MM.1S (cell line): Measurements from ENCODE around the gene VEZF1.
A peak's percentile ranks its signal among the peaks of the same experiment; 100 is the strongest.

Source experiments
- DNase-seq: peaks from one replicate; pipeline ENCODE4 v3.0.0-alpha.2; 2015
- H2AFZ ChIP-seq: fragments of 300-600 bp; sonication (generic); 2 replicates; pipeline ENCODE4 v1.6.0; 2016; ENCODE audit warnings: antibody characterized with exemption, low read length
- H3F3A ChIP-seq: fragments of 300-600 bp; sonication (generic); 2 replicates; pipeline ENCODE4 v1.6.1; 2016; ENCODE audit warnings: mild to moderate bottlenecking, antibody characterized with exemption, low read length, moderate library complexity, mixed read lengths; ENCODE audit not compliant: insufficient read depth
- H3K27ac ChIP-seq: fragments of 300-600 bp; sonication (generic); 2 replicates; pipeline ENCODE4 v1.5.1; 2016; ENCODE audit warnings: mild to moderate bottlenecking, low read length
- H3K27me3 ChIP-seq: fragments of 300-600 bp; sonication (generic); replicated peaks from 2 replicates; pipeline ENCODE4 v1.6.0; 2016; ENCODE audit warnings: low read length; ENCODE audit not compliant: insufficient read depth
- H3K36me3 ChIP-seq: fragments of 300-600 bp; sonication (generic); replicated peaks from 2 replicates; pipeline ENCODE4 v1.6.1; 2016; ENCODE audit warnings: mild to moderate bottlenecking, low read length, mixed read lengths; ENCODE audit not compliant: insufficient read depth
- H3K4me1 ChIP-seq: fragments of 300-600 bp; sonication (generic); 2 replicates; pipeline ENCODE4 v1.6.1; 2016; ENCODE audit warnings: low read length, mixed read lengths
- H3K4me2 ChIP-seq: fragments of 300-600 bp; sonication (generic); 2 replicates; pipeline ENCODE4 v1.6.0; 2016; ENCODE audit warnings: low read depth, low read length
- H3K4me3 ChIP-seq: fragments of 300-600 bp; sonication (generic); 2 replicates; pipeline ENCODE4 v1.5.1; 2016; ENCODE audit warnings: low read length, mixed read lengths
- H3K79me2 ChIP-seq: fragments of 300-600 bp; sonication (generic); 2 replicates; pipeline ENCODE4 v1.6.1; 2016; ENCODE audit warnings: mixed run types, low read length, mixed read lengths
- H3K9ac ChIP-seq: fragments of 300-600 bp; sonication (generic); 2 replicates; pipeline ENCODE4 v1.6.1; 2016; ENCODE audit warnings: low read length, mixed read lengths
- H3K9me2 ChIP-seq: fragments of 300-600 bp; sonication (generic); replicated peaks from 2 replicates; pipeline ENCODE4 v1.6.1; 2016; ENCODE audit warnings: mild to moderate bottlenecking, low read length, mixed read lengths; ENCODE audit not compliant: insufficient read depth
- H3K9me3 ChIP-seq: fragments of 300-600 bp; sonication (generic); replicated peaks from 2 replicates; pipeline ENCODE4 v1.6.1; 2016; ENCODE audit warnings: mild to moderate bottlenecking, low read length, mixed read lengths; ENCODE audit not compliant: insufficient read depth
- H4K20me1 ChIP-seq: fragments of 300-600 bp; sonication (generic); 2 replicates; pipeline ENCODE4 v1.6.1; 2016; ENCODE audit warnings: mild to moderate bottlenecking, low read length, moderate library complexity, mixed read lengths; ENCODE audit not compliant: insufficient read depth
- EZH2 ChIP-seq: fragments of 300-600 bp; sonication (generic); optimal IDR thresholded peaks from 2 replicates; pipeline ENCODE3; 2017; ENCODE audit warnings: low read depth, mild to moderate bottlenecking, antibody characterized with exemption, low read length, mixed read lengths
- EZH2phosphoT487 ChIP-seq: fragments of 300-600 bp; sonication (generic); IDR thresholded peaks from 2 replicates; pipeline ENCODE4 v1.6.1; 2018; ENCODE audit warnings: antibody characterized with exemption, low read length
- TF ChIP-seq, protein P1 (sequence below): fragments of 300-600 bp; sonication (generic); IDR thresholded peaks from 2 replicates; pipeline ENCODE4 v1.5.1; 2016; ENCODE audit warnings: antibody characterized with exemption, low read length, mixed read lengths

Gene VEZF1

DNA sequence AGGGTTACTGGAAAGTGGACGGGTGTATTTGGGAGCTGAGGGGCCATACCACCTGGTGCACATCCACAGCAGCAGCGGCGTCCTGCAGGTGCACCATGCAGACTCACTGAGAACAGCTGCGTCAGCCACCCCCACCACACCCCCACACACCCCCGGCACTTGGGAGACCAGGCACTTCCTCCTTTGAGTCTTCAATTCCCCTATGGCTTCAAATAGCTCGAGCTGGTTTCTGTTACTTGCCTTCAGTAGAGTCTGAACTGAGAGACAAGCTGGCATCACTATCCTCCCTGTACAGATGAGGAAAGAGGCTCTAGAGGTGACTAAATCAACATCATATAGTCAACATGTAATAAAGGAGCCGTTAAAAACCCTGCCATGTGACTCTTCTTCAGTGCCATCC is 48.3 kb downstream of the VEZF1 start:
- TF ChIP-seq, protein P1, sequence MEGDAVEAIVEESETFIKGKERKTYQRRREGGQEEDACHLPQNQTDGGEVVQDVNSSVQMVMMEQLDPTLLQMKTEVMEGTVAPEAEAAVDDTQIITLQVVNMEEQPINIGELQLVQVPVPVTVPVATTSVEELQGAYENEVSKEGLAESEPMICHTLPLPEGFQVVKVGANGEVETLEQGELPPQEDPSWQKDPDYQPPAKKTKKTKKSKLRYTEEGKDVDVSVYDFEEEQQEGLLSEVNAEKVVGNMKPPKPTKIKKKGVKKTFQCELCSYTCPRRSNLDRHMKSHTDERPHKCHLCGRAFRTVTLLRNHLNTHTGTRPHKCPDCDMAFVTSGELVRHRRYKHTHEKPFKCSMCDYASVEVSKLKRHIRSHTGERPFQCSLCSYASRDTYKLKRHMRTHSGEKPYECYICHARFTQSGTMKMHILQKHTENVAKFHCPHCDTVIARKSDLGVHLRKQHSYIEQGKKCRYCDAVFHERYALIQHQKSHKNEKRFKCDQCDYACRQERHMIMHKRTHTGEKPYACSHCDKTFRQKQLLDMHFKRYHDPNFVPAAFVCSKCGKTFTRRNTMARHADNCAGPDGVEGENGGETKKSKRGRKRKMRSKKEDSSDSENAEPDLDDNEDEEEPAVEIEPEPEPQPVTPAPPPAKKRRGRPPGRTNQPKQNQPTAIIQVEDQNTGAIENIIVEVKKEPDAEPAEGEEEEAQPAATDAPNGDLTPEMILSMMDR, result no peak
- TF ChIP-seq EZH2phosphoT487, result no peak
- Histone ChIP-seq H3K4me1 (peaks cover 29% of the 10 kb centered on the region), H3K9ac (peak overlapping the region; percentile 43; the same call in 1 of the 2 replicates), H4K20me1 (no peaks in the 10 kb centered on the region), H3K27ac (peak overlapping the region; percentile 77), H3F3A (peaks cover 24% of the 10 kb centered on the region), H3K4me3 (peak overlapping the region; percentile 12; the same call in 1 of the 2 replicates), H3K36me3 (no peaks in the 10 kb centered on the region), H3K9me3 (no peaks in the 10 kb centered on the region), H3K4me2 (peak overlapping the region; percentile 61; the same call in 1 of the 2 replicates), H3K9me2 (no peaks in the 10 kb centered on the region), H3K79me2 (no peaks in the 10 kb centered on the region), H2AFZ (peak overlapping the region; percentile 54; the same call in 1 of the 2 replicates), H3K27me3 (peaks cover 14% of the 10 kb centered on the region)
- DNase-seq, result peak; percentile 96

DNA sequence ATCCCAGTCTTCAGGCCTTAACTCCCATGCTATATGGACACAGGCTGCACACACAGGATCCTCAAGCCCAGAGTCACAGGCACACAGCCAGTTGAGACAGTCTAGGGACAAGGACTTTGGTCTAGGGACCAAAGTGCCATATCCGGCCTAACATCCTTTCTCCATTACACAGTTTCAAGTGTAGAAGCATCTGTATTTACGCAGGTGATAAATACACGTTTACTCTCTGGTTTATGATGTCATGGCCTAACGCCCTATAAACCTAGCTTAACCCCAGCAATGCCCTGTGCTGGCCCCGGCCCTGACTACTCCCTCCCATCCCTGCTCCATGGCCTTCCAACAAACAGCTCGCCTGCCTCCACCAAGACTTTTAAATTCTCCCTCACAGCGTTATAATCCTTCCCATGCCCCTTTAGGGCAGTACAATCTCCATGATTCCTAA is 50.0 kb downstream of the VEZF1 start:
- Histone ChIP-seq H3K4me2 (no peak overlapping the region), H3K27ac (no peak overlapping the region), H3F3A (peaks cover 24% of the 10 kb centered on the region), H3K36me3 (no peaks in the 10 kb centered on the region), H3K9ac (no peak overlapping the region), H3K27me3 (peaks cover 2% of the 10 kb centered on the region; the same call in 1 of the 2 replicates), H4K20me1 (no peaks in the 10 kb centered on the region), H2AFZ (no peak overlapping the region), H3K9me2 (no peaks in the 10 kb centered on the region), H3K9me3 (no peaks in the 10 kb centered on the region), H3K79me2 (no peaks in the 10 kb centered on the region), H3K4me1 (peaks cover 29% of the 10 kb centered on the region), H3K4me3 (no peak overlapping the region)
- no peak for DNase-seq
- TF ChIP-seq EZH2, result no peak
- TF ChIP-seq EZH2phosphoT487, result no peak
- TF ChIP-seq, protein P1, result no peak

- peaks cover 24% of the 10 kb centered on the region for H3F3A ChIP-seq
- H3K9me3 ChIP-seq, result no peaks in the 10 kb centered on the region
- TF ChIP-seq EZH2phosphoT487 (no peak), EZH2 (no peak)
- TF ChIP-seq, protein P1, result no peak
- DNase-seq, result no peak
- peaks cover 29% of the 10 kb centered on the region for H3K4me1 ChIP-seq
- H3K27me3 ChIP-seq, result no peaks in the 10 kb centered on the region
- H3K9me2 ChIP-seq, result no peaks in the 10 kb centered on the region
- H3K4me3 ChIP-seq, result no peak overlapping the region
- H3K4me2 ChIP-seq, result no peak overlapping the region
- H4K20me1 ChIP-seq, result no peaks in the 10 kb centered on the region
- no peaks in the 10 kb centered on the region for H3K36me3 ChIP-seq
- H3K79me2 ChIP-seq, result no peaks in the 10 kb centered on the region
- H3K9ac ChIP-seq, result no peak overlapping the region
- no peak overlapping the region for H3K27ac ChIP-seq
- H2AFZ ChIP-seq, result no peak overlapping the region
Measured at GRCh38 chr17:57937492-57937891, 50.6 kb downstream of the VEZF1 start.
